HG02938 (cell line): Measurements from ENCODE around the gene CDK5R2.
"Not testable (repeated sequence)": the region's sequence is repeated elsewhere in the genome, so short reads cannot be mapped to it uniquely, and the experiment has no call there.

Source experiments
- ATAC-seq: cut with Tn5 transposase; IDR thresholded peaks from one replicate; pipeline ENCODE4 v1.9.1; 2021; ENCODE audit warnings: mild to moderate bottlenecking, moderate library complexity; ENCODE audit not compliant: unreplicated experiment

CDK5R2 gene

GRCh38 chr2:218959141-218959731 lies at the start of gene CDK5R2:
Gene CDK5R2, plus strand, starts transcription at chr2:218959666. Its CDS starts 155 bp downstream, at chr2:218959821.
- peak; percentile 85 for ATAC-seq

- ATAC-seq = no peak
Observed at GRCh38 chr2:218910741-218911140, 48.7 kb upstream of the CDK5R2 start.

- ATAC-seq = no peak
Observed at GRCh38 chr2:218920504-218920903, 39.0 kb upstream of the CDK5R2 start.

- no peak for ATAC-seq
Observed at GRCh38 chr2:218924757-218925156, 34.7 kb upstream of the CDK5R2 start.

DNA sequence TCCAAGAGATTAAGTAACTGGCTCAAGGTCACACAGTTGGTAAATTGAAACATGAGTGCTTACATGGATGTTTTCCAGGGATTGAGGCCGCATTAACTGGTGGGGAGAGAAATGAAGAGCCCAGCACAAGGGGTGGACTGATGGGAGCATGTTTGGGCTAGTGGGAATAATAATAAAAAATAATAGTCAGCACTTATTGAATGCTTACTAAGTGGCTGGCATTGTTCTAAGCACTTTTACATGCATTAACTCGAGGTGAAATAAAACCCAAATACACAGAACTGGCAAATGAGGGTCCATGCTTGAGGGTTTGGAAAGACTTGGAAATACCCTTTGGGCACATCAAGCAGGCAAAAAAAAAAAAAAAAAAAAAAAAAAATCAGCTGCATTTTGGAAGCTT lies 34.0 kb upstream of the CDK5R2 start:
- no peak for ATAC-seq

DNA sequence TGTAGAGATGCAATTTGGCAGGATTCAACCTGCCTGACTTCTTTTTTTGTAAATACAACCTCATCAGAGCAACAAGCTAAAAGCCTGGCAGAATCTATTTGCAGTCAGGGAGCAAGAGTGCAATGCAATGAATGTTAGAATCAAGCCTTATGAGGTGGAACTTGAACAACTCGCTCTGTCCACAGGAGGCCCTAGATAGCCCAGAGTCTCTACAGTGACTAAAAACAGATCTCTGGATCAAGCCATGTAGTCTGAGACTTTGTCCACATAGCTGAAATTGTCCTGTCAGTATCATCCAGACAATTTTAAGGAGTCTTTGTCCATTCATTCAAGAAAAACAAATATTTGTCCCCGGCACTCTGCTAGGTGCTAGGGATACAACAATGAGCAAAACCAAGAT lies 32.0 kb upstream of the CDK5R2 start:
- ATAC-seq = no peak

DNA sequence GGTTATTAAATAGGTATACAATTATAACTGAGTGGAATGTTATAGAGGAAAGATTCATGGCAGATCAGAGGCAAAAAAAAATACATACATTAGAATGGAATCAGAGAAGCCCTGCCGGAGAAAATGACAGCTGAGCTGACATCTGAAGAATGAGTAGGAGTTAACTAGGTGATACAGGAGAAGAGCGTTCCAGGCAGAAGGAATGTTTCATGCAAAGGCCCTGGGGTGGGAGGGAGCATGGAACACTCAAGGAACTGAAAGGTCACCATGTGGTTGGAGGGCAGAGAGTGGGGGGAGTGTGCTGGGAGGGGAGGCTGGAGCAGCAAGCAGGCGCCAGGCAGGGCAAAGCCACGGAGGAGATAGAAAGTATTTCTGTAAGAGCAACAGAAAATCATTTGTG lies 31.6 kb upstream of the CDK5R2 start:
- no peak for ATAC-seq

- ATAC-seq = not testable (repeated sequence)
Observed at GRCh38 chr2:218930488-218930887, 29.0 kb upstream of the CDK5R2 start.

DNA sequence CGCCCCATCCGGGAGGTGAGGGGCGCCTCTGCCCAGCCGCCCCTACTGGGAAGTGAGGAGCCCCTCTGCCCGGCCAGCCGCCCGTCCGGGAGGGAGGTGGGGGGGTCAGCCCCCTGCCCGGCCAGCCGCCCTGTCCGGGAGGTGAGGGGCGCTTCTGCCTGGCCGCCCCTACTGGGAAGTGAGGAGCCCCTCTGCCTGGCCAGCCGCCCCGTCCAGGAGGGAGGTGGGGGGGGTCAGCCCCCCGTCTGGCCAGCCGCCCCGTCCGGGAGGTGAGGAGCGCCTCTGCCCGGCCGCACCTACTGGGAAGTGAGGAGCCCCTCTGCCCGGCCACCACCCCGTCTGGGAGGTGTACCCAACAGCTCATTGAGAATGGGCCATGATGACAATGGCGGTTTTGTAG lies 27.7 kb upstream of the CDK5R2 start:
- not testable (repeated sequence) for ATAC-seq

DNA sequence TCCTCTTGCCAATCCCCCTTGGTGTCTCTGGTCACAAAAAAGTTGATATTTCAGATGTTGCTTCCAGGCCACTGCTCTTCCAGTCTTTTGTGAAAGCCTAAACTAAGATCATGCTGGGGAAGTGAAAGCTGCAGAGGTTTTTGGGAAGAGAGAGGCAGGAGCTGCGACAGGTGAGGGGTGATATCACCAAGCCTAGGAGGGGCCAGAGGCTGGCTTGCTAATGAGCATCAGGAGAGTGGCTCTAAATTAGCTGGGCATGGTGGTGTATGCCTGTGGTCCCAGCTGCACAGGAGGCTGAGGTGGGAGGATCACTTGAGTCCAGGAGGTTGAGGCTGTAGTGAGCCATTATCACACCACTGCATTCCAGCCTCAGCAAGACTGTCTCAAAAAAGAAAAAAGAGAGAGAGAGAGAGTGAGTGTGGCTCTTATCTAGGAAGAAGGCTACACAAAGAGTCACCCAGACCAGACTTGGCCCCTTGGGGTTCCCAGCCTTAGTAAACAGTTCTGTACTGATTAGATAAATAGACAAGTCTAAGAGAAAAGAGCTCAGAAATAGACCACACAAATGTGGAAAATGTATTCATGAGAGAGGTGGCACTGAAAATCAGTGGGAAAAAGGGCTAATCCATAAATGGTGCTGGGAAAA lies 14.6 kb upstream of the CDK5R2 start:
- no peak for ATAC-seq

DNA sequence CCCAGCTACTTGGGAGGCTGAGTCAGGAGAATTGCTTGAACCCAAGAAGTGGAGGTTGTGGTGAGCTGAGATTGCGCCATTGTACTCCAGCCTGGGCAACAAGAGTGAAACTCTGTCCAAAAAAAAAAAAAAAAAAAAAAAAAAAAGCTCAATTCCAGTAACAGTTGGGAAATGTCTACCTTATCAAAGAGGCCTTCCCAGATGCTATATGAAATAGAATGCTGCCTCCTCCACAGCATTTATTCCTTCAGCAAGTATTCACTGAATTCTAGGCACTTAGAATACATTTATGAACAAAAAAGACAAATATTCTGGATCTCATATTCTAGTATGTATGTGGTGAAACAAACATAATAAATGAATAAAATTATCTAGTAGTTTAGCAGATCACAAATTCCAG lies 12.8 kb upstream of the CDK5R2 start:
- no peak for ATAC-seq

GRCh38 chr2:218952160-218952559 lies 7.3 kb upstream of the CDK5R2 start:
- ATAC-seq = no peak

DNA sequence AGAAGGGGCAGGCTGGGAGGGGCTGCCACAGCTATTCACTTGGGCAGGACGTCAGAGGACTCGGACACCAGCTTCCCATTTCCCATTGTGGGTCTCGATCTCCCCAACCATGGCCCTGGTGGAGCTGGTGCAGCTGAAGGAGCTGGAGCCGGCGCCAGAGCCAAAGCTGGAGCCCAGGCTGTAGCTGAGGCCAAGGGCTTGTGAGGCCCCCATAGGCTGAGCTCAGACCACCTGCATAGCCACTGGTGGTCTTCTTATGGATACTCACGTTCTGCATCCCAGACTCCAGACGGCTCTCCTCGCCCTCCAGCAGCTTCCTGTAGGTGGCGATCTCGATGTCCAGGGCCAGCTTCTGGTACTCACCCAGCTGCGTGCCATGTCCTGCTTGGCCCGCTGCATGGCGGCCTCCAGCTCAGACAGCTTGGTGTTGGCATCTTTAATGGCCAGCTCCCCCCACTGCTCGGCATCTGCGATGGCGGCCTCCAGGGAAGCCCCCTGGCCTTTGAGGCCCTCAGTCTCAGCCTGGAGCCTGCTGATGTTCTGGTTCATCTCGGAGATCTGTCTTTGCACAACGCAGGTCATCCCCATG lies 6.0 kb upstream of the CDK5R2 start:
- no peak for ATAC-seq

- ATAC-seq = no peak
Observed at GRCh38 chr2:218954541-218955300, 4.7 kb upstream of the CDK5R2 start.

GRCh38 chr2:218956039-218956438 lies 3.4 kb upstream of the CDK5R2 start:
- no peak for ATAC-seq

DNA sequence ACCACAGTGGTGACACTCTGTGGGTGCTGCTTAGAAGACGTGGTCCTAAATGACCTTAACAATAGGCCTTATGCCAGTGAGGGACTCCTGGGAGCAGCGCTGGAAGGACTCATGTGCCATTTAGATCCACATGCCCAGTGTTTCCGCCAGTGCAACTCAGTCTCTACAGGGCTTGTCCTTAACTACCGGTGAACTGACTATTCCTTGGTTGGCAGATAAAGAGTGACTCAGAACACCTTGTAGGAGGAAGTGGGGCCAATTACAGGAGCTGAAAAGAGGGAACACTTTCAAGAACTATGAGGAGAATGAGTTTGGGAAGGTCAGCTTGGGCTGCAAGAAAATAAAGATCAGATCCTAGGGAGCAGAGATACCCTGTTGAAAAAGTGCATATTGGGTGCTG lies 1.8 kb upstream of the CDK5R2 start:
- no peak for ATAC-seq

DNA sequence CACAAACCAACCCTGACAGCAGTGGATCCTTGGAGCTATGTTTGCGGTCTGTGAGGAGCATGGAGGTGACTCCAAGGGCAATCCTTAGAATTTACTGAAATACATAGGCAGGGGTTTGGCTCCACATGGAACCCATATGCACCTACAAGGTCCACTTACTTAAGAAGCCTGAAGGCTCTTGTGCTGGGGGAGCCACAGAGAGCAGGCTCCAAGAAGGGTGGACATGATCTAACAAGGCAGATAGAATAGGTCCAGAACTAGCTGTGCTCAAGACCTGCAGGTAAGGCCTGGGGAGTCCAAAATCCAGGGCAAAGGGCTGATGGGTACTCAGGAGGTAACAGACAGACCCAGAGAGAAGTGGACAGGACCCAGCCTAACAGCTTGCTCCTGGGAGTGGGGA lies 1.2 kb upstream of the CDK5R2 start:
- no peak for ATAC-seq

GRCh38 chr2:218959761-218960308 lies 369 bp downstream of the CDK5R2 start:
- no peak for ATAC-seq

- ATAC-seq = no peak
Observed at GRCh38 chr2:218960309-218961165, 1.1 kb downstream of the CDK5R2 start.

DNA sequence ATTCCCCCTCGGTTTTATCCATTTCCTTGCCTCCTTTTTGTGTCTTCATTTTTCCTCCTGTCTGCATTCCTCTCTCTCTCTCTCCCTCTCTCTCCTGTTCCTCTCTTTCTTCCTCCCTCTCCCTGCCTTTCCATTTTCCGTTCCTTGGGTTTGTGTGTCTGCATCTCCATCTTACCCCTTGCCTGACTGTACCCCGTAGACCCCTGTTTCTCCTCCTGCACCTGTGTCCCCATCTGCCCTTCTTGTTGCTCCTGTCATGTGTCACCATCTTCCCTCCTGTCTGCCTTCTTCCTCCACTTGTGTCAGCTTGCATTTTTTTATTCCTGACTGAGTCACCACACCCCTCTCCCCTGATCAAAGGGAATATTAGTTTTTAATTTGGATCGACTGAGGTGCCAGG lies 1.8 kb downstream of the CDK5R2 start:
- no peak for ATAC-seq
